HG03354 (cell line): ENCODE results near the gene CFAP73.

Experiments
- ATAC-seq: cut with Tn5 transposase; IDR thresholded peaks from one replicate; pipeline ENCODE4 v1.9.1; 2021; ENCODE audit warnings: mild to moderate bottlenecking; ENCODE audit not compliant: unreplicated experiment, poor library complexity, severe bottlenecking

The CFAP73 gene

GRCh38 chr12:113161415-113162016, 12.0 kb downstream of the CFAP73 start:
- no peak for ATAC-seq

- no peak for ATAC-seq
Measured at GRCh38 chr12:113162102-113163029, 12.8 kb downstream of the CFAP73 start.

GRCh38 chr12:113163030-113163360, 13.5 kb downstream of the CFAP73 start:
- no peak for ATAC-seq

GRCh38 chr12:113164014-113164413, 14.5 kb downstream of the CFAP73 start:
- ATAC-seq: no peak

GRCh38 chr12:113165521-113166450, 16.3 kb downstream of the CFAP73 start:
- ATAC-seq: no peak

- no peak for ATAC-seq
Measured at GRCh38 chr12:113167868-113168267, 18.3 kb downstream of the CFAP73 start.

- no peak for ATAC-seq
Measured at GRCh38 chr12:113169697-113170096, 20.2 kb downstream of the CFAP73 start.

- no peak for ATAC-seq
Measured at GRCh38 chr12:113170457-113170856, 20.9 kb downstream of the CFAP73 start.

GRCh38 chr12:113170926-113171325, 21.4 kb downstream of the CFAP73 start:
- ATAC-seq: no peak

- no peak for ATAC-seq
Measured at GRCh38 chr12:113171543-113171942, 22.0 kb downstream of the CFAP73 start.

GRCh38 chr12:113172185-113172584, 22.7 kb downstream of the CFAP73 start:
- no peak for ATAC-seq

- peak; percentile 92 for ATAC-seq
Measured at GRCh38 chr12:113173081-113173698, 23.7 kb downstream of the CFAP73 start.

GRCh38 chr12:113174461-113175384, 25.2 kb downstream of the CFAP73 start:
- peak; percentile 45 for ATAC-seq

GRCh38 chr12:113179023-113179422, 29.5 kb downstream of the CFAP73 start:
- ATAC-seq: no peak

GRCh38 chr12:113180333-113180732, 30.8 kb downstream of the CFAP73 start:
- no peak for ATAC-seq

GRCh38 chr12:113181975-113182374, 32.5 kb downstream of the CFAP73 start:
- ATAC-seq: no peak

- ATAC-seq: no peak
Measured at GRCh38 chr12:113183030-113183589, 33.6 kb downstream of the CFAP73 start.

- ATAC-seq: peak; percentile 60
Measured at GRCh38 chr12:113184098-113184899, 34.8 kb downstream of the CFAP73 start.
